IMR-90 (cell line): ENCODE measurements around the gene PIGZ. TPM values are rescaled to one million over a fixed set of nuclear protein-coding genes. Genes with fewer than 3 reads are reported as not detected.

ENCODE experiments used
- ATAC-seq: fragments of 200-7000 bp; cut with Tn5 transposase; 2 replicates; pipeline ENCODE4 v1.9.1; 2020; ENCODE audit warnings: low read depth, mild to moderate bottlenecking, moderate library complexity
- BruUV-seq: library from RNA; stranded (reverse); fragments of 400-500 nt; replicated peaks from 2 replicates; lab custom pipeline; 2021; lab: Mats Ljungman, UMichigan
- CTCF ChIA-PET: fragments of 300-600 bp; formaldehyde crosslinking; extraction: SDS; loops from one replicate; lab custom pipeline; 2021; ENCODE audit warnings: antibody characterized with exemption; lab: Yijun Ruan, JAX
- POLR2A ChIA-PET: fragments of 300-600 bp; sonication (Branson Sonifier 250); formaldehyde crosslinking; loops from one replicate; lab custom pipeline; 2022; ENCODE audit warnings: antibody characterized with exemption; ENCODE audit not compliant: unreplicated experiment; lab: Charles Lee
- DNase-seq: peaks from one replicate; pipeline ENCODE4 v3.0.0; 2013
- H2AFZ ChIP-seq: replicated peaks from 2 replicates; pipeline ENCODE3; 2013; ENCODE audit warnings: low read length, mild to moderate bottlenecking; ENCODE audit not compliant: poor library complexity
- H2AK5ac ChIP-seq: 2 replicates; pipeline ENCODE4 v1.6.1; 2013; ENCODE audit warnings: low read depth, low read length, inconsistent platforms
- H2AK9ac ChIP-seq: replicated peaks from 2 replicates; pipeline ENCODE3; 2013; ENCODE audit warnings: mild to moderate bottlenecking, low read depth, low read length, moderate library complexity; ENCODE audit not compliant: poor library complexity
- H2BK120ac ChIP-seq: 2 replicates; pipeline ENCODE4 v1.6.1; 2013; ENCODE audit warnings: low read depth, low read length, inconsistent platforms
- H2BK15ac ChIP-seq: 3 replicates; pipeline ENCODE4 v1.6.1; 2013; ENCODE audit warnings: low read depth, low read length, inconsistent platforms
- H2BK20ac ChIP-seq: 2 replicates; pipeline ENCODE4 v1.6.1; 2013; ENCODE audit warnings: low read depth, mild to moderate bottlenecking, inconsistent platforms, low read length, moderate library complexity
- H2BK5ac ChIP-seq: 2 replicates; pipeline ENCODE4 v1.6.1; 2013; ENCODE audit warnings: mild to moderate bottlenecking, low read depth, low read length, inconsistent platforms; ENCODE audit not compliant: poor library complexity, severe bottlenecking
- H3K14ac ChIP-seq: replicated peaks from 2 replicates; pipeline ENCODE4 v1.6.1; 2013; ENCODE audit warnings: low read depth, low read length, inconsistent platforms
- H3K18ac ChIP-seq: 2 replicates; pipeline ENCODE4 v1.6.1; 2013; ENCODE audit warnings: low read depth, low read length, control low read depth
- H3K23ac ChIP-seq: 2 replicates; pipeline ENCODE4 v1.6.1; 2013; ENCODE audit warnings: low read depth, low read length, inconsistent platforms
- H3K27ac ChIP-seq: 2 replicates; pipeline ENCODE4 v1.5.1; 2013; ENCODE audit warnings: mild to moderate bottlenecking, control low read depth, low read length; ENCODE audit not compliant: insufficient read depth
- H3K27me3 ChIP-seq: 2 replicates; pipeline ENCODE4 v1.6.1; 2013; ENCODE audit warnings: low read length; ENCODE audit not compliant: control insufficient read depth, insufficient read depth
- H3K36me3 ChIP-seq: 2 replicates; pipeline ENCODE4 v1.6.1; 2013; ENCODE audit warnings: low read length, mixed read lengths; ENCODE audit not compliant: control insufficient read depth, insufficient read depth
- H3K4ac ChIP-seq: 2 replicates; pipeline ENCODE4 v1.6.1; 2013; ENCODE audit warnings: low read depth, low read length, inconsistent platforms
- H3K4me1 ChIP-seq: 2 replicates; pipeline ENCODE4 v1.6.1; 2013; ENCODE audit warnings: low read length, mixed read lengths; ENCODE audit not compliant: control insufficient read depth, insufficient read depth
- H3K4me2 ChIP-seq: 2 replicates; pipeline ENCODE4 v1.6.1; 2013; ENCODE audit warnings: low read depth, mild to moderate bottlenecking, control low read depth, low read length, moderate library complexity
- H3K4me3 ChIP-seq: 2 replicates; pipeline ENCODE4 v1.5.1; 2013; ENCODE audit warnings: low read depth, mild to moderate bottlenecking, control low read depth, low read length, moderate library complexity; ENCODE audit not compliant: insufficient read depth
- H3K56ac ChIP-seq: 2 replicates; pipeline ENCODE4 v1.6.1; 2013; ENCODE audit warnings: low read length, inconsistent platforms; ENCODE audit not compliant: insufficient read depth; ENCODE audit errors: extremely low read depth
- H3K79me1 ChIP-seq, 2 experiments: 2 replicates each; pipeline ENCODE4 v1.6.1; 2013; ENCODE audit warnings: low read length in 2 of 2, inconsistent platforms in 1 of 2, low read depth in 1 of 2
- H3K9ac ChIP-seq: 2 replicates; pipeline ENCODE4 v1.6.1; 2013; ENCODE audit warnings: low read depth, low read length, control low read depth
- H3K9me1 ChIP-seq: 2 replicates; pipeline ENCODE4 v1.6.1; 2013; ENCODE audit warnings: low read length, inconsistent platforms; ENCODE audit not compliant: insufficient read depth
- H3K9me3 ChIP-seq: 2 replicates; pipeline ENCODE4 v1.6.1; 2013; ENCODE audit warnings: low read length; ENCODE audit not compliant: control insufficient read depth, insufficient read depth
- H4K20me1 ChIP-seq: 2 replicates; pipeline ENCODE4 v1.6.1; 2013; ENCODE audit warnings: low read length, inconsistent platforms; ENCODE audit not compliant: insufficient read depth
- H4K5ac ChIP-seq: 2 replicates; pipeline ENCODE4 v1.6.1; 2013; ENCODE audit warnings: mild to moderate bottlenecking, low read depth, low read length, control low read depth
- H4K8ac ChIP-seq, 2 experiments: 2 replicates each; pipeline ENCODE4 v1.6.1; 2013; ENCODE audit warnings: low read depth in 2 of 2, low read length in 2 of 2, control low read depth in 1 of 2, inconsistent platforms in 1 of 2
- H4K91ac ChIP-seq: 2 replicates; pipeline ENCODE4 v1.6.1; 2013; ENCODE audit warnings: low read depth, low read length, inconsistent platforms; ENCODE audit not compliant: insufficient read depth
- BHLHE40 ChIP-seq: fragments of 150-350 bp; IDR thresholded peaks from 2 replicates; pipeline ENCODE4 v1.6.1; 2016; ENCODE audit warnings: mild to moderate bottlenecking, low read depth, low read length
- CEBPB ChIP-seq: IDR thresholded peaks from 2 replicates; pipeline ENCODE4 v1.6.1; 2012; ENCODE audit warnings: low read depth, low read length, improper control_type of control experiment
- MXI1 ChIP-seq: IDR thresholded peaks from 2 replicates; pipeline ENCODE4 v1.6.1; 2012; ENCODE audit warnings: low read depth, mild to moderate bottlenecking, low read length, moderate library complexity, borderline replicate concordance
- RAD21 ChIP-seq: IDR thresholded peaks from 2 replicates; pipeline ENCODE4 v1.6.1; 2012; ENCODE audit warnings: low read length, improper control_type of control experiment
- WGBS, 2 experiments: methylation state at CpG; one replicate each; pipeline versions ENCODE4 v1.1.5 to v1.1.7; 2013; ENCODE audit warnings: missing lambda C conversion rate in 2 of 2; ENCODE audit not compliant: insufficient read length in 1 of 2; ENCODE audit errors: extremely low coverage in 2 of 2; 5-methylcytosine and 5-hydroxymethylcytosine counted together
- dilution Hi-C: fragments of 300-500 bp; cut with HindIII; formaldehyde crosslinking; loops from one replicate; pipeline ENCODE4 v1.14.3; 2018; ENCODE audit warnings: low sequenced_read_pairs; ENCODE audit not compliant: unreplicated experiment
- in situ Hi-C: fragments of 300-500 bp; cut with MboI; formaldehyde crosslinking; loops from 3 replicates; pipeline ENCODE4 v1.14.3; 2019; ENCODE audit warnings: low sequenced_read_pairs, inconsistent platforms, mixed read lengths
- intact Hi-C: fragments of 100-400 bp; cut with micrococcal nuclease; formaldehyde crosslinking; loops from 2 replicates; pipeline ENCODE4 v1.10.0; 2022
- polyA plus RNA-seq, 3 experiments: library from polyadenylated mRNA; depleted of rRNA; stranded (reverse); fragments of >200 nt; gene quantifications; 2 replicates each; pipeline ENCODE4 v1.2.3, GENCODE V29; 2012; ENCODE audit warnings: low replicate concordance in 1 of 3
- total RNA-seq: library from RNA; depleted of rRNA; stranded (reverse); fragments of >200 nt; gene quantifications from 2 replicates; pipeline ENCODE4 v1.2.3, GENCODE V29; 2012

The PIGZ gene
- total and polyA plus RNA-seq, 2 of the 4 experiments (the other 2 are of a cell fraction): 0.18 to 0.86 TPM

GRCh38 chr3:196971094-196971698, 2.6 kb upstream of the PIGZ start:
- H3K4me2 ChIP-seq: no peak overlapping the region
- no TSS peak for BruUV-seq
- dilution Hi-C loops: no loop called here
- ChIA-PET POLR2A (no interaction called here), CTCF (no interaction called here)
- no peak overlapping the region for H3K4ac ChIP-seq
- no peak overlapping the region for H3K14ac ChIP-seq
- H4K5ac ChIP-seq: no peak overlapping the region
- H2AFZ ChIP-seq: no peak overlapping the region
- intact Hi-C loops: loop anchor here (2.0 kb wide), 1 partner anchor 362 kb away; no protein-coding TSS in a partner anchor
- no peak overlapping the region for H4K91ac ChIP-seq
- H3K27me3 ChIP-seq: peaks cover 27% of the 10 kb centered on the region
- in situ Hi-C loops: loop anchor here (10.0 to 25.0 kb wide), 2 partner anchors 214 to 359 kb away; no protein-coding TSS in a partner anchor
- H2BK5ac ChIP-seq: no peak overlapping the region
- no peak for ATAC-seq
- H3K56ac ChIP-seq: no peak overlapping the region
- no peak overlapping the region for H2BK15ac ChIP-seq
- no peak for DNase-seq
- H4K20me1 ChIP-seq: no peaks in the 10 kb centered on the region
- no peaks in the 10 kb centered on the region for H3K9me1 ChIP-seq
- no peak overlapping the region for H4K8ac ChIP-seq
- no peak overlapping the region for H3K27ac ChIP-seq
- no peak overlapping the region for H3K9ac ChIP-seq
- H2AK5ac ChIP-seq: no peak overlapping the region
- H2BK120ac ChIP-seq: no peak overlapping the region
- H3K4me3 ChIP-seq: no peak overlapping the region
- H3K9me3 ChIP-seq: no peaks in the 10 kb centered on the region
- H3K18ac ChIP-seq: no peak overlapping the region
- H2AK9ac ChIP-seq: no peak overlapping the region
- no peak overlapping the region for H2BK20ac ChIP-seq
- WGBS, 2 experiments: 74% methylated on average over 4 of the region's 7 CpGs; no CpG with 5 or more reads in 1 of the 2 experiments
- TF ChIP-seq RAD21: no peak
- no peak for TF ChIP-seq CEBPB
- no peak for TF ChIP-seq MXI1
- no peak for TF ChIP-seq BHLHE40
- H3K23ac ChIP-seq: no peak overlapping the region
- H3K4me1 ChIP-seq: peaks cover 4% of the 10 kb centered on the region
- H3K79me1 ChIP-seq: no peaks in the 10 kb centered on the region
- no peaks in the 10 kb centered on the region for H3K36me3 ChIP-seq
